Metanephros (tissue), 1 donor: ENCODE data around the gene CLCA4. TPM values are rescaled to one million over a fixed set of nuclear protein-coding genes. Genes with fewer than 3 reads are reported as not detected.

Experiments used
- total RNA-seq: library from RNA; depleted of rRNA; stranded (reverse); fragments of >200 nt; gene quantifications from one replicate; pipeline ENCODE4 v1.2.3, GENCODE V29; 2014

CLCA4 gene
- not detected for total RNA-seq

DNA sequence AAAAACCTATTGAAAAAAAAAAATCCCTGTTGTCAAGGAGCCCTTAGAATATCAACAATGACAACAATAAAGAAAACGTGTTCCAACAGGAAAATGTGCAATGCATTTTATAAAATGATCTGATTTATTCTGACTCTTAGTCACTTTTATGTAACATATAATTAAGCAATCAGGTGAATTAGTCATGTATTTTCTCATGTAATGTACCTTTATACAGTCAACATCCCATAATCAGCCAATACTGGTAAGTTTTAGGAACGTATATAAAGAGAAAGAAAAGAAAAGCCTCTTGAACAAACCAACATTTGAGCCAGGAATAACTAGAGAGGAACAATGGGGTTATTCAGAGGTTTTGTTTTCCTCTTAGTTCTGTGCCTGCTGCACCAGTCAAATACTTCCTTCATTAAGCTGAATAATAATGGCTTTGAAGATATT is at the start of gene CLCA4:
CLCA4 (plus strand) TSS at position 292 of the 435 bp plus-strand sequence; CDS start at position 334, 42 bp downstream.

Other genes starting within 250 kb of the CLCA4 start
- gene ODF2L, start 150.8 kb upstream of the CLCA4 start, total RNA-seq = 29.7 TPM
- not detected for gene CLCA2, start 122.9 kb upstream of the CLCA4 start, total RNA-seq
- gene CLCA1, start 78.2 kb upstream of the CLCA4 start, total RNA-seq = not detected
- 46.7 TPM for gene SH3GLB1, start 157.5 kb downstream of the CLCA4 start, total RNA-seq